Peyer's patch (tissue), 4 donors: ENCODE measurements around the gene TUBA1A.

Experiments used
- POLR2A ChIP-seq, 2 donors: fragments of 450-650 bp; IDR thresholded peaks; one replicate each; pipeline ENCODE4 v1.5.1; 2017; ENCODE audit warnings: antibody characterized with exemption in 2 of 2, mild to moderate bottlenecking in 2 of 2, moderate library complexity in 2 of 2
- TF ChIP-seq, protein P1 (sequence below), 6 experiments: fragments of 450-650 bp in 4 of 6; fragments of 200-600 bp in 2 of 6; sonication (generic) in 1 of 6; IDR thresholded peaks; one replicate each; pipeline ENCODE4 v1.5.1; 2017 to 2019; ENCODE audit warnings: antibody characterized with exemption in 6 of 6, mild to moderate bottlenecking in 3 of 6, moderate library complexity in 1 of 6

DNA sequence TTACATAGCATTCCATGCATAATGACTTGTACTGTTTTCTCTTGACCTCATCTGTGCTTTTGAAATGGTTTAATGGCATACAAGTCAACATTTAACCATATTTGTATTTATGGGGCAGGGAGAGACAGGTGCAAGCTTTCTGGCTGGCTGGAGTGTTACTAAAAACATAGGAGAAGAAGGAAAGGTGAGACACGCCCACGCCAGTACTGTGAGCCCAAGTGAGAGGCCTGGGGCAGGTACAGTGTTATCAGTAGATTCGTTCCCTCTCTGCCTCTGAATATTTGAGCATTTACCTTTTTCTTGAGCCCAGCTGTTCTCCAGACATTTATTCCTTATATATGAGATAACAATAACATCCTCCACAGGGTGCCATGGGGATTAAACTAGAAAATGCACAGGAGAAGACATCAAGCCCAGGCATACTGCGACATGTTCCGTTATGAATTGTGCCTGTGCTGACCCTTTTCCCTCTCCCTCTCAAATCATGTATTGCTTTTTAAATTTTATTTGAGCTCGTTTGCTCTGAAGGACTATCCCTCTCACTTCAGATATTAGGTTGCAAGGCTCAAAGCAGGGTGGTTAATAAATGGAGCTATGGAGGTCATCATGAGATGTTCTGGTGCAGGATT lies 41.4 kb upstream of the TUBA1A start:
- TF ChIP-seq, protein P1, sequence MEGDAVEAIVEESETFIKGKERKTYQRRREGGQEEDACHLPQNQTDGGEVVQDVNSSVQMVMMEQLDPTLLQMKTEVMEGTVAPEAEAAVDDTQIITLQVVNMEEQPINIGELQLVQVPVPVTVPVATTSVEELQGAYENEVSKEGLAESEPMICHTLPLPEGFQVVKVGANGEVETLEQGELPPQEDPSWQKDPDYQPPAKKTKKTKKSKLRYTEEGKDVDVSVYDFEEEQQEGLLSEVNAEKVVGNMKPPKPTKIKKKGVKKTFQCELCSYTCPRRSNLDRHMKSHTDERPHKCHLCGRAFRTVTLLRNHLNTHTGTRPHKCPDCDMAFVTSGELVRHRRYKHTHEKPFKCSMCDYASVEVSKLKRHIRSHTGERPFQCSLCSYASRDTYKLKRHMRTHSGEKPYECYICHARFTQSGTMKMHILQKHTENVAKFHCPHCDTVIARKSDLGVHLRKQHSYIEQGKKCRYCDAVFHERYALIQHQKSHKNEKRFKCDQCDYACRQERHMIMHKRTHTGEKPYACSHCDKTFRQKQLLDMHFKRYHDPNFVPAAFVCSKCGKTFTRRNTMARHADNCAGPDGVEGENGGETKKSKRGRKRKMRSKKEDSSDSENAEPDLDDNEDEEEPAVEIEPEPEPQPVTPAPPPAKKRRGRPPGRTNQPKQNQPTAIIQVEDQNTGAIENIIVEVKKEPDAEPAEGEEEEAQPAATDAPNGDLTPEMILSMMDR (IDR thresholded peaks at IDR 0.05), result no peak
- TF ChIP-seq POLR2A (IDR thresholded peaks at IDR 0.05), result no peak
